ENCODE measurements around the gene SLC9A5.

GRCh38 chr16:67302076-67302475 is 53.3 kb downstream of the SLC9A5 start:
- TF ChIP-seq, protein P1, sequence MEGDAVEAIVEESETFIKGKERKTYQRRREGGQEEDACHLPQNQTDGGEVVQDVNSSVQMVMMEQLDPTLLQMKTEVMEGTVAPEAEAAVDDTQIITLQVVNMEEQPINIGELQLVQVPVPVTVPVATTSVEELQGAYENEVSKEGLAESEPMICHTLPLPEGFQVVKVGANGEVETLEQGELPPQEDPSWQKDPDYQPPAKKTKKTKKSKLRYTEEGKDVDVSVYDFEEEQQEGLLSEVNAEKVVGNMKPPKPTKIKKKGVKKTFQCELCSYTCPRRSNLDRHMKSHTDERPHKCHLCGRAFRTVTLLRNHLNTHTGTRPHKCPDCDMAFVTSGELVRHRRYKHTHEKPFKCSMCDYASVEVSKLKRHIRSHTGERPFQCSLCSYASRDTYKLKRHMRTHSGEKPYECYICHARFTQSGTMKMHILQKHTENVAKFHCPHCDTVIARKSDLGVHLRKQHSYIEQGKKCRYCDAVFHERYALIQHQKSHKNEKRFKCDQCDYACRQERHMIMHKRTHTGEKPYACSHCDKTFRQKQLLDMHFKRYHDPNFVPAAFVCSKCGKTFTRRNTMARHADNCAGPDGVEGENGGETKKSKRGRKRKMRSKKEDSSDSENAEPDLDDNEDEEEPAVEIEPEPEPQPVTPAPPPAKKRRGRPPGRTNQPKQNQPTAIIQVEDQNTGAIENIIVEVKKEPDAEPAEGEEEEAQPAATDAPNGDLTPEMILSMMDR (conservative IDR thresholded peaks at IDR 0.05; ENCODE audit: low read depth, low read length) = no peak
- TF ChIP-seq EZH2 (IDR thresholded peaks at IDR 0.05; ENCODE audit: low read length, unreplicated experiment) (no peak), EZH2phosphoT487 (IDR thresholded peaks at IDR 0.05; ENCODE audit: borderline replicate concordance, low read length) (no peak)

Data from PC-3 (cell line).